HepG2 (cell line): Measurements from ENCODE around the gene CC2D1A. TPM values are rescaled to one million over a fixed set of nuclear protein-coding genes. Genes with fewer than 3 reads are reported as not detected.

Experiments used
- CREB1 ChIP-seq, 2 experiments: fragments of 450-650 bp in 1 of 2; IDR thresholded peaks; 2 replicates each; pipeline ENCODE4 v1.6.1; 2016 to 2017; ENCODE audit warnings: control low read depth in 1 of 2, mild to moderate bottlenecking in 1 of 2, missing compliant biosample characterization in 1 of 2, missing genetic modification characterization in 1 of 2
- ELF3 ChIP-seq: IDR thresholded peaks from 2 replicates; pipeline ENCODE4 v1.6.1; 2016; ENCODE audit warnings: missing genetic modification reagents, missing compliant biosample characterization
- KLF9 ChIP-seq: IDR thresholded peaks from 2 replicates; pipeline ENCODE4 v1.6.1; 2016; ENCODE audit warnings: low read depth
- MAF1 ChIP-seq: sonication (generic); formaldehyde crosslinking; IDR thresholded peaks from 2 replicates; pipeline ENCODE4 v1.5.0; 2020; ENCODE audit warnings: missing genetic modification reagents, borderline replicate concordance
- MLLT10 ChIP-seq: sonication (generic); formaldehyde crosslinking; IDR thresholded peaks from 2 replicates; pipeline ENCODE4 v1.4.0; 2020; ENCODE audit warnings: missing genetic modification reagents
- PHF5A ChIP-seq: IDR thresholded peaks from one replicate; pipeline ENCODE4 v1.6.1; 2018; ENCODE audit warnings: low read depth, missing genetic modification reagents; ENCODE audit not compliant: unreplicated experiment
- SMAD3 ChIP-seq: sonication (generic); formaldehyde crosslinking; IDR thresholded peaks from 2 replicates; pipeline ENCODE4 v1.4.0; 2020; ENCODE audit warnings: missing genetic modification reagents
- SOX13 ChIP-seq, 3 experiments: fragments of 450-650 bp in 1 of 3; sonication (generic) in 1 of 3; formaldehyde crosslinking in 1 of 3; IDR thresholded peaks in 2 of 3; conservative IDR thresholded peaks in 1 of 3; 2 replicates each; pipeline versions ENCODE4 v1.5.0 to v1.6.1; 2016 to 2020; ENCODE audit warnings: antibody characterized with exemption in 1 of 3, mild to moderate bottlenecking in 1 of 3, missing compliant biosample characterization in 1 of 3, missing genetic modification reagents in 1 of 3, moderate library complexity in 1 of 3
- TAF15 ChIP-seq: fragments of 200-400 bp; formaldehyde crosslinking; IDR thresholded peaks from one replicate; pipeline ENCODE4 v1.6.1; 2018; ENCODE audit warnings: mild to moderate bottlenecking, low read depth, low read length; ENCODE audit not compliant: poor library complexity, severe bottlenecking
- YY1 ChIP-seq: IDR thresholded peaks from 2 replicates; pipeline ENCODE4 v1.6.1; 2011; ENCODE audit warnings: low read length, low read depth, moderate library complexity, mild to moderate bottlenecking; ENCODE audit not compliant: insufficient read depth, insufficient replicate concordance
- ZNF326 ChIP-seq: sonication (generic); formaldehyde crosslinking; IDR thresholded peaks from 2 replicates; pipeline ENCODE4 v1.4.0; 2020; ENCODE audit warnings: missing genetic modification reagents, borderline replicate concordance
- ZNF446 ChIP-seq: sonication (generic); formaldehyde crosslinking; IDR thresholded peaks from 2 replicates; pipeline ENCODE4 v1.5.0; 2020; ENCODE audit warnings: mild to moderate bottlenecking, missing genetic modification reagents
- ZNF768 ChIP-seq: sonication (generic); formaldehyde crosslinking; IDR thresholded peaks from 2 replicates; pipeline ENCODE4 v1.4.0; 2020; ENCODE audit warnings: missing genetic modification reagents
- ZNF782 ChIP-seq: sonication (generic); formaldehyde crosslinking; IDR thresholded peaks from 2 replicates; pipeline ENCODE4 v1.4.0; 2020; ENCODE audit warnings: missing genetic modification reagents, mild to moderate bottlenecking, borderline replicate concordance
- ZSCAN22 ChIP-seq: sonication (generic); formaldehyde crosslinking; IDR thresholded peaks from 2 replicates; pipeline ENCODE4 v1.4.0; 2020; ENCODE audit warnings: mild to moderate bottlenecking, missing genetic modification reagents
- ZZZ3 ChIP-seq: sonication (generic); formaldehyde crosslinking; IDR thresholded peaks from 2 replicates; pipeline ENCODE4 v1.4.0; 2020; ENCODE audit warnings: missing genetic modification reagents, mild to moderate bottlenecking, borderline replicate concordance
- polyA plus RNA-seq, 8 experiments: library from polyadenylated mRNA; depleted of rRNA in 3 of 8; stranded (reverse) in 7 of 8; unstranded in 1 of 8; fragments of >200 nt; fragmentation: Illumina TruSeq in 4 of 8; extraction: Trizol in 4 of 8; gene quantifications; 2 replicates each; pipeline versions ENCODE4 v1.2.1 to v1.2.3, GENCODE V29; 2011 to 2016; ENCODE audit warnings: low read depth in 4 of 8, missing spikeins in 1 of 8, mixed read lengths in 1 of 8; ENCODE audit not compliant: insufficient read depth in 1 of 8
- total RNA-seq, 5 experiments: library from RNA; depleted of rRNA; stranded (reverse); fragments of >200 nt; fragmentation: Illumina TruSeq; extraction: Trizol; gene quantifications; 2 replicates each; pipeline ENCODE4 v1.2.3, GENCODE V29; 2016; ENCODE audit warnings: low read depth in 1 of 5
- TF ChIP-seq, protein P1 (sequence below), 2 experiments: fragments of 450-650 bp in 1 of 2; sonication (generic) in 1 of 2; formaldehyde crosslinking; IDR thresholded peaks; 2 replicates each; pipeline versions ENCODE4 v1.5.0 to v1.8.0; 2020 to 2022; ENCODE audit warnings: mild to moderate bottlenecking in 1 of 2, missing genetic modification reagents in 1 of 2
- TF ChIP-seq, protein P2 (sequence below): sonication (generic); formaldehyde crosslinking; IDR thresholded peaks from 2 replicates; pipeline ENCODE4 v1.8.0; 2023; ENCODE audit warnings: mild to moderate bottlenecking, missing genetic modification reagents
- TF ChIP-seq, protein P3 (sequence below), 2 experiments: sonication (generic) in 1 of 2; formaldehyde crosslinking in 1 of 2; IDR thresholded peaks; 2 replicates each; pipeline versions ENCODE4 v1.5.1 to v1.6.1; 2011 to 2020; ENCODE audit warnings: borderline replicate concordance in 1 of 2, low read depth in 1 of 2, low read length in 1 of 2, mild to moderate bottlenecking in 1 of 2, missing genetic modification reagents in 1 of 2, moderate library complexity in 1 of 2

The CC2D1A gene
- total and polyA plus RNA-seq, 2 of the 13 experiments (the other 11 are each of a cell fraction or from before 2014, with no cell fraction given): 9.7 to 11.5 TPM

DNA sequence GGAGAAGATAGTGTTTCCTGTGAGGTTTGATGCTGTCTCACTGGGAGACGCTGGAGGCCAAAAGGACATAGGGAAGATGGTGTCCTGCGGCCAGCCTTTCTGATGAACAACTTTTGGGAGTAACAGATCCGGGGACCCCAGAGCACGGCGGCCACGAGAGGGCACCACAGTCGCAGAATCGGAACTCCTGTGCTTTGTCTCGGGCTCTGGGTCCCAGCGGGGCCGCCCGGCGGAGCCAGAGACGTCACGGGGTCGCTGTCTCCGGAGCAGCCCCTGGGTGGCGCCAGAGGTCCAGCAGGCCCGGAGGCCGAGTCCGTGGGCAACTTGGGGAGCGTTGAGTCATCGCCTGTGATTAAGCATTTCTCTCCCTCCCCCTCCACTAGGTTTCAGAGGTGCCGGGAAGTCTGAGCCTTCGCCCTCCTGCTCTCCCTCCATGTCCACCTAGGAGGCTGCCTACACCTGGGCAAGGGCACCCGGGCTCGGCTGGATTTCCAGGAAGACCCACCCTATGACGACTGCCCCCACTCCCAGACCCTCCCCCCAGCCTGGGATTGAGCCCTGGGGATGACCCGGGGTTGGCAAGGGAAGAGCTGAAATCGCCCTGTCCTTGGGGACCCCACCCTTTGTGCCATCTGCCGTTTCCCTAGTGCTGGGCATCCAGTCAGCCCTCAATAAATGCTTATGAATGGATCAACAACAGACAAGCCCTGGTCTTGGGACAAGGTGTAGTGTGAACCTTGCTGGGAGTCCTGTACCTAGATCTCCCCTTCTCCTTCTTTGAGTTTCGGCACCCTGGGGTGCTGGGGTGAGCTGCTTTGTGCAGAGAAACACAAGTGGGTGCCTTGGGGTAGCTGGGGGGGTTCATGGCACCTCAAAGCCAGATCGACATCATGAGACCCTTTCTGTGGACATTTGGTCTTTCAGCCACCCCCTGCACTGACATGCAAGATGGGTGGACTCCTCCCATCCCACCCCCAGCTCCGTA, 25.6 kb upstream of the CC2D1A start (continued):
- no peak for TF ChIP-seq SOX13 (IDR thresholded peaks at IDR 0.05)
- peak in 1 of 2 experiments; percentile 58; a peak in 1 of 4 replicates for TF ChIP-seq SOX13 (CRISPR knock-in tag; conservative IDR thresholded peaks at IDR 0.05 in 1 of 2, IDR thresholded peaks at IDR 0.05 in 1 of 2)
- peak; percentile 68; the same call in 1 of the 2 replicates for TF ChIP-seq ZSCAN22 (CRISPR knock-in tag)
- TF ChIP-seq SMAD3 (CRISPR knock-in tag): peak; percentile 79; the same call in 1 of the 2 replicates
- TF ChIP-seq ZNF446 (CRISPR knock-in tag): no peak
- TF ChIP-seq MLLT10: no peak
- TF ChIP-seq ZNF782: 0 out of 2 replicates have a peak, but pooled peaks have one; percentile 21
- TF ChIP-seq YY1: peak; percentile 80
- peak; percentile 66 for TF ChIP-seq ELF3 (CRISPR knock-in tag)
- TF ChIP-seq PHF5A (CRISPR knock-in tag): no peak
- no peak for TF ChIP-seq TAF15
- TF ChIP-seq, protein P1, sequence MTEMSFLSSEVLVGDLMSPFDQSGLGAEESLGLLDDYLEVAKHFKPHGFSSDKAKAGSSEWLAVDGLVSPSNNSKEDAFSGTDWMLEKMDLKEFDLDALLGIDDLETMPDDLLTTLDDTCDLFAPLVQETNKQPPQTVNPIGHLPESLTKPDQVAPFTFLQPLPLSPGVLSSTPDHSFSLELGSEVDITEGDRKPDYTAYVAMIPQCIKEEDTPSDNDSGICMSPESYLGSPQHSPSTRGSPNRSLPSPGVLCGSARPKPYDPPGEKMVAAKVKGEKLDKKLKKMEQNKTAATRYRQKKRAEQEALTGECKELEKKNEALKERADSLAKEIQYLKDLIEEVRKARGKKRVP (CRISPR knock-in tag; IDR thresholded peaks at IDR 0.05): peak in 1 of 2 experiments; percentile 36; a peak in 1 of 4 replicates
- no peak for TF ChIP-seq KLF9 (CRISPR knock-in tag)
- TF ChIP-seq, protein P2, sequence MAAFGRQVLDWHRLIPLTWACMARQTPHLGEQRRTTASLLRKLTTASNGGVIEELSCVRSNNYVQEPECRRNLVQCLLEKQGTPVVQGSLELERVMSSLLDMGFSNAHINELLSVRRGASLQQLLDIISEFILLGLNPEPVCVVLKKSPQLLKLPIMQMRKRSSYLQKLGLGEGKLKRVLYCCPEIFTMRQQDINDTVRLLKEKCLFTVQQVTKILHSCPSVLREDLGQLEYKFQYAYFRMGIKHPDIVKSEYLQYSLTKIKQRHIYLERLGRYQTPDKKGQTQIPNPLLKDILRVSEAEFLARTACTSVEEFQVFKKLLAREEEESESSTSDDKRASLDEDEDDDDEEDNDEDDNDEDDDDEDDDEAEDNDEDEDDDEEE: no peak
- TF ChIP-seq ZNF768 (CRISPR knock-in tag): peak; percentile 60
- peak; percentile 85 for TF ChIP-seq CREB1 (IDR thresholded peaks at IDR 0.05)
- TF ChIP-seq CREB1 (CRISPR knock-in tag; IDR thresholded peaks at IDR 0.05): peak; percentile 73
- TF ChIP-seq ZZZ3 (CRISPR knock-in tag): peak; percentile 20; the same call in 1 of the 2 replicates
- TF ChIP-seq, protein P3, sequence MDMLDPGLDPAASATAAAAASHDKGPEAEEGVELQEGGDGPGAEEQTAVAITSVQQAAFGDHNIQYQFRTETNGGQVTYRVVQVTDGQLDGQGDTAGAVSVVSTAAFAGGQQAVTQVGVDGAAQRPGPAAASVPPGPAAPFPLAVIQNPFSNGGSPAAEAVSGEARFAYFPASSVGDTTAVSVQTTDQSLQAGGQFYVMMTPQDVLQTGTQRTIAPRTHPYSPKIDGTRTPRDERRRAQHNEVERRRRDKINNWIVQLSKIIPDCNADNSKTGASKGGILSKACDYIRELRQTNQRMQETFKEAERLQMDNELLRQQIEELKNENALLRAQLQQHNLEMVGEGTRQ (IDR thresholded peaks at IDR 0.05; ENCODE audit: low read depth, low read length): no peak
- TF ChIP-seq, protein P3 (CRISPR knock-in tag; IDR thresholded peaks at IDR 0.05; ENCODE audit: borderline replicate concordance): no peak
- no peak for TF ChIP-seq MAF1 (CRISPR knock-in tag)
- TF ChIP-seq ZNF326: no peak
